H1 (cell line): Measurements from ENCODE around the gene FRZB. TPM values are rescaled to one million over a fixed set of nuclear protein-coding genes. Genes with fewer than 3 reads are reported as not detected.

Experiments used
- CTCF ChIA-PET: fragments of 300-600 bp; sonication (Branson Sonifier 250); formaldehyde crosslinking; loops from one replicate; lab custom pipeline; 2021; ENCODE audit not compliant: partially characterized antibody; lab: Charles Lee
- POLR2A ChIA-PET: fragments of 300-600 bp; sonication (Branson Sonifier 250); formaldehyde crosslinking; loops from one replicate; lab custom pipeline; 2021; ENCODE audit warnings: inconsistent platforms; ENCODE audit not compliant: partially characterized antibody; lab: Charles Lee
- DNase-seq, 2 experiments: peaks; one replicate each; pipeline versions ENCODE4 v3.0.0 to v3.0.0-alpha.2; 2010 to 2022; ENCODE audit warnings: low spot score in 2 of 2, low read depth in 1 of 2, mixed read lengths in 1 of 2
- FAIRE-seq: peaks from 2 replicates; lab custom pipeline; 2011; peaks lifted over from hg19 to GRCh38; lab: Jason Lieb, UNC
- H2AFZ ChIP-seq: 2 replicates; pipeline ENCODE4 v1.8.1; 2012; ENCODE audit warnings: low read length, inconsistent platforms
- H2AK5ac ChIP-seq: 2 replicates; pipeline ENCODE4 v1.6.1; 2013; ENCODE audit warnings: low read depth, low read length
- H2BK120ac ChIP-seq: replicated peaks from 2 replicates; pipeline ENCODE3; 2013; ENCODE audit warnings: low read depth, low read length, inconsistent platforms
- H2BK12ac ChIP-seq: 2 replicates; pipeline ENCODE4 v1.6.1; 2013; ENCODE audit warnings: low read depth, low read length
- H2BK15ac ChIP-seq: 2 replicates; pipeline ENCODE4 v1.6.1; 2013; ENCODE audit warnings: low read length
- H2BK20ac ChIP-seq: 2 replicates; pipeline ENCODE4 v1.6.1; 2013; ENCODE audit warnings: low read length
- H2BK5ac ChIP-seq: 2 replicates; pipeline ENCODE4 v1.6.1; 2013; ENCODE audit warnings: low read depth, low read length
- H3K14ac ChIP-seq: 2 replicates; pipeline ENCODE4 v1.6.1; 2013; ENCODE audit warnings: inconsistent platforms; ENCODE audit not compliant: insufficient read length
- H3K18ac ChIP-seq: 2 replicates; pipeline ENCODE4 v1.6.1; 2013; ENCODE audit warnings: low read length; ENCODE audit errors: extremely low read depth
- H3K23ac ChIP-seq: 2 replicates; pipeline ENCODE4 v1.6.1; 2013; ENCODE audit warnings: inconsistent platforms; ENCODE audit not compliant: insufficient read length
- H3K23me2 ChIP-seq: 2 replicates; pipeline ENCODE4 v1.6.1; 2013; ENCODE audit warnings: low read depth, low read length
- H3K27ac ChIP-seq: 2 replicates; pipeline ENCODE4 v1.6.1; 2011; ENCODE audit warnings: low read depth, low read length, inconsistent platforms
- H3K27me3 ChIP-seq, 4 experiments: replicated peaks in 1 of 4; 1 replicate in 1 of 4; 2 replicates in 3 of 4; pipeline versions ENCODE4 v1.6.1 to v1.8.1; 2011 to 2013; ENCODE audit warnings: low read length in 3 of 4, mild to moderate bottlenecking in 3 of 4, inconsistent platforms in 2 of 4, mixed read lengths in 2 of 4, moderate library complexity in 1 of 4; ENCODE audit not compliant: control insufficient read depth in 3 of 4, insufficient read depth in 3 of 4; ENCODE audit errors: extremely low read depth in 1 of 4
- H3K36me3 ChIP-seq, 4 experiments: 2 replicates each; pipeline versions ENCODE4 v1.6.1 to v1.8.1; 2011 to 2013; ENCODE audit warnings: mild to moderate bottlenecking in 4 of 4, low read length in 3 of 4, moderate library complexity in 2 of 4, control low read depth in 1 of 4, inconsistent platforms in 1 of 4; ENCODE audit not compliant: insufficient read depth in 4 of 4, control insufficient read depth in 2 of 4
- H3K4ac ChIP-seq: replicated peaks from 2 replicates; pipeline ENCODE3; 2013; ENCODE audit warnings: low read length, low read depth, mixed read lengths, inconsistent platforms; ENCODE audit not compliant: insufficient read length
- H3K4me1 ChIP-seq, 4 experiments: replicated peaks in 1 of 4; 1 replicate in 1 of 4; 2 replicates in 3 of 4; pipeline versions ENCODE4 v1.6.1 to v1.8.1; 2011 to 2013; ENCODE audit warnings: low read length in 3 of 4, inconsistent platforms in 2 of 4, mixed read lengths in 1 of 4; ENCODE audit not compliant: insufficient read depth in 4 of 4, control insufficient read depth in 3 of 4
- H3K4me2 ChIP-seq, 2 experiments: 2 replicates each; pipeline versions ENCODE4 v1.6.1 to v1.8.1; 2011 to 2013; ENCODE audit warnings: low read depth in 2 of 2, low read length in 2 of 2, control low read depth in 1 of 2, inconsistent platforms in 1 of 2, mild to moderate bottlenecking in 1 of 2; ENCODE audit not compliant: insufficient read depth in 1 of 2
- H3K4me3 ChIP-seq, 4 experiments: fragments of 200-600, 300-600 bp in 1 of 4; sonication (generic), shearing (Covaris generic), sonication (Bioruptor Twin) in 1 of 4; 2 replicates each; pipeline versions ENCODE4 v1.5.1 to v1.8.1; 2011 to 2016; ENCODE audit warnings: low read length in 4 of 4, low read depth in 3 of 4, control low read depth in 2 of 4, inconsistent platforms in 2 of 4, mild to moderate bottlenecking in 2 of 4, mixed read lengths in 1 of 4, moderate library complexity in 1 of 4; ENCODE audit not compliant: insufficient read depth in 2 of 4; ENCODE audit errors: extremely low read depth in 1 of 4
- H3K56ac ChIP-seq: replicated peaks from 2 replicates; pipeline ENCODE3; 2013; ENCODE audit warnings: low read depth, mild to moderate bottlenecking, mixed read lengths, low read length, inconsistent platforms; ENCODE audit not compliant: insufficient read length
- H3K79me1 ChIP-seq: 2 replicates; pipeline ENCODE4 v1.6.1; 2013; ENCODE audit warnings: low read depth, low read length, control low read depth
- H3K79me2 ChIP-seq, 2 experiments: 2 replicates each; pipeline versions ENCODE4 v1.6.1 to v1.8.1; 2012 to 2013; ENCODE audit warnings: low read length in 2 of 2, mild to moderate bottlenecking in 2 of 2, inconsistent platforms in 1 of 2; ENCODE audit not compliant: insufficient read depth in 2 of 2, control insufficient read depth in 1 of 2
- H3K9ac ChIP-seq, 4 experiments: replicated peaks in 1 of 4; 1 replicate in 1 of 4; 2 replicates in 3 of 4; pipeline versions ENCODE4 v1.6.1 to v1.8.1; 2011 to 2013; ENCODE audit warnings: low read depth in 3 of 4, low read length in 3 of 4, control low read depth in 2 of 4, mild to moderate bottlenecking in 2 of 4, moderate library complexity in 2 of 4, inconsistent platforms in 1 of 4; ENCODE audit errors: extremely low read depth in 1 of 4
- H3K9me3 ChIP-seq, 2 experiments: 2 replicates each; pipeline versions ENCODE4 v1.6.1 to v1.8.1; 2012 to 2013; ENCODE audit warnings: mild to moderate bottlenecking in 2 of 2, moderate library complexity in 2 of 2, control low read depth in 1 of 2, inconsistent platforms in 1 of 2, low read depth in 1 of 2, low read length in 1 of 2, mixed read lengths in 1 of 2; ENCODE audit not compliant: insufficient read depth in 2 of 2
- H4K20me1 ChIP-seq, 2 experiments: replicated peaks in 1 of 2; 2 replicates each; pipeline versions ENCODE3 to v1.8.1; 2011 to 2013; ENCODE audit warnings: inconsistent platforms in 2 of 2, low read length in 2 of 2, mild to moderate bottlenecking in 1 of 2; ENCODE audit not compliant: insufficient read depth in 2 of 2, control insufficient read depth in 1 of 2
- H4K5ac ChIP-seq: 2 replicates; pipeline ENCODE4 v1.6.1; 2013; ENCODE audit warnings: low read length, low read depth, mixed read lengths, inconsistent platforms; ENCODE audit not compliant: insufficient read length
- H4K8ac ChIP-seq: 2 replicates; pipeline ENCODE4 v1.8.0; 2013; ENCODE audit warnings: mild to moderate bottlenecking, moderate library complexity, low read length, inconsistent platforms; ENCODE audit not compliant: insufficient read depth; ENCODE audit errors: extremely low read depth
- H4K91ac ChIP-seq: replicated peaks from 2 replicates; pipeline ENCODE3; 2013; ENCODE audit warnings: low read length, mixed read lengths, inconsistent platforms; ENCODE audit not compliant: insufficient read length
- RAD21 ChIP-seq, 2 experiments: IDR thresholded peaks in 1 of 2; conservative IDR thresholded peaks in 1 of 2; 2 replicates each; pipeline ENCODE4 v1.6.1; 2011; ENCODE audit warnings: low read depth in 2 of 2, low read length in 2 of 2, improper control_type of control experiment in 1 of 2, inconsistent platforms in 1 of 2, mild to moderate bottlenecking in 1 of 2, moderate library complexity in 1 of 2
- TBP ChIP-seq: IDR thresholded peaks from 2 replicates; pipeline ENCODE4 v1.6.1; 2011; ENCODE audit warnings: low read depth, low read length, improper control_type of control experiment
- WGBS, 2 experiments: shearing (Covaris generic) in 1 of 2; methylation state at CpG; one replicate each; pipeline versions ENCODE4 v1.1.6 to v1.1.7; 2013 to 2015; ENCODE audit warnings: low lambda C conversion rate in 2 of 2, mixed read lengths in 2 of 2, inconsistent platforms in 1 of 2, low coverage in 1 of 2, missing lambda C conversion rate in 1 of 2; ENCODE audit not compliant: insufficient replicate concordance in 2 of 2, insufficient coverage in 1 of 2, insufficient read length in 1 of 2; ENCODE audit errors: extremely low coverage in 1 of 2, missing lambda C conversion rate in 1 of 2; 5-methylcytosine and 5-hydroxymethylcytosine counted together
- polyA plus RNA-seq, 7 experiments: library from polyadenylated mRNA; depleted of rRNA in 3 of 7; stranded (reverse) in 5 of 7; unstranded in 2 of 7; fragments of >200 nt in 5 of 7; fragments of 200-250 nt in 2 of 7; gene quantifications; 1 replicate in 5 of 7; 2 replicates in 1 of 7; 4 replicates in 1 of 7; pipeline versions ENCODE4 v1.2.1 to v1.2.3, GENCODE V29; 2011 to 2013; ENCODE audit warnings: missing spikeins in 2 of 7, mixed read lengths in 2 of 7
- total RNA-seq: library from RNA; stranded (reverse); fragmentation: NEBNext Ultra II Directional; extraction: Animal tissue kit (Norgen Biotek cat#: 25700); gene quantifications from 2 replicates; pipeline ENCODE4 v1.2.1, GENCODE V29; 2021
- TF ChIP-seq, protein P1 (sequence below), 3 experiments: IDR thresholded peaks; 1 replicate in 2 of 3; 2 replicates in 1 of 3; pipeline versions ENCODE4 v1.5.1 to v1.6.1; 2011; ENCODE audit warnings: low read length in 3 of 3, mild to moderate bottlenecking in 3 of 3, inconsistent platforms in 2 of 3, low read depth in 1 of 3, moderate library complexity in 1 of 3; ENCODE audit not compliant: insufficient read depth in 1 of 3; ENCODE audit errors: control extremely low read depth in 1 of 3

The FRZB gene
- total and polyA plus RNA-seq, 2 of the 8 experiments (the other 6 are each of a cell fraction or from before 2014, with no cell fraction given), result 4.4 to 4.6 TPM

GRCh38 chr2:182784777-182785176 is 81.7 kb downstream of the FRZB start:
- CTCF ChIA-PET, result interaction anchor here (0.6 to 6.7 kb wide), 41 partner anchors 9 to 815 kb away, joined by 3 to 71 read pairs (median 5); partner anchors contain the start of gene FRZB
- Histone ChIP-seq H3K9me3 (no peaks in the 10 kb centered on the region), H4K8ac (no peak overlapping the region), H3K23ac (no peak overlapping the region), H3K18ac (no peak overlapping the region), H3K27ac (no peak overlapping the region), H3K4me3 (no peak overlapping the region), H3K14ac (no peak overlapping the region), H4K20me1 (no peaks in the 10 kb centered on the region), H2BK15ac (no peak overlapping the region), H4K91ac (no peak overlapping the region), H2BK12ac (no peak overlapping the region), H4K5ac (no peak overlapping the region), H3K4me2 (no peak overlapping the region), H3K9ac (no peak overlapping the region), H2AK5ac (no peak overlapping the region), H2BK5ac (no peak overlapping the region), H3K79me1 (no peaks in the 10 kb centered on the region), H3K56ac (no peak overlapping the region), H3K27me3 (no peaks in the 10 kb centered on the region), H2BK120ac (no peak overlapping the region), H3K4me1 (no peaks in the 10 kb centered on the region), H3K4ac (no peak overlapping the region), H2AFZ (no peak overlapping the region), H3K79me2 (no peaks in the 10 kb centered on the region), H3K23me2 (no peaks in the 10 kb centered on the region), H3K36me3 (peaks cover 0 to 5% (median 0%) of the 10 kb centered on the region in 4 experiments; a peak in 3 of 8 replicates), H2BK20ac (no peak overlapping the region)
- 85% methylated on average over 1 of the region's 1 CpG; no CpG with 5 or more reads in 1 of the 2 experiments for WGBS, 2 experiments
- peak; percentile 50 for FAIRE-seq
- DNase-seq, result no peak
- POLR2A ChIA-PET, result interaction anchor here (0.8 to 1.1 kb wide), 3 partner anchors 12 to 166 kb away, joined by 3 to 5 read pairs (median 3); no protein-coding TSS in a partner anchor
- TF ChIP-seq TBP, result no peak
- TF ChIP-seq RAD21 (IDR thresholded peaks at IDR 0.05 in 1 of 2, conservative IDR thresholded peaks at IDR 0.05 in 1 of 2; ENCODE audit: low read depth in 2 of 2, low read length in 2 of 2), result peak; percentile 77 to 78
- TF ChIP-seq, protein P1, sequence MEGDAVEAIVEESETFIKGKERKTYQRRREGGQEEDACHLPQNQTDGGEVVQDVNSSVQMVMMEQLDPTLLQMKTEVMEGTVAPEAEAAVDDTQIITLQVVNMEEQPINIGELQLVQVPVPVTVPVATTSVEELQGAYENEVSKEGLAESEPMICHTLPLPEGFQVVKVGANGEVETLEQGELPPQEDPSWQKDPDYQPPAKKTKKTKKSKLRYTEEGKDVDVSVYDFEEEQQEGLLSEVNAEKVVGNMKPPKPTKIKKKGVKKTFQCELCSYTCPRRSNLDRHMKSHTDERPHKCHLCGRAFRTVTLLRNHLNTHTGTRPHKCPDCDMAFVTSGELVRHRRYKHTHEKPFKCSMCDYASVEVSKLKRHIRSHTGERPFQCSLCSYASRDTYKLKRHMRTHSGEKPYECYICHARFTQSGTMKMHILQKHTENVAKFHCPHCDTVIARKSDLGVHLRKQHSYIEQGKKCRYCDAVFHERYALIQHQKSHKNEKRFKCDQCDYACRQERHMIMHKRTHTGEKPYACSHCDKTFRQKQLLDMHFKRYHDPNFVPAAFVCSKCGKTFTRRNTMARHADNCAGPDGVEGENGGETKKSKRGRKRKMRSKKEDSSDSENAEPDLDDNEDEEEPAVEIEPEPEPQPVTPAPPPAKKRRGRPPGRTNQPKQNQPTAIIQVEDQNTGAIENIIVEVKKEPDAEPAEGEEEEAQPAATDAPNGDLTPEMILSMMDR (IDR thresholded peaks at IDR 0.05; ENCODE audit: control extremely low read depth in 1 of 3, insufficient read depth in 1 of 3, low read depth in 1 of 3, low read length in 3 of 3), result peak in 2 of 3 experiments; percentile 43 to 55; a peak in 2 of 4 replicates
